ENCODE measurements around the gene MSI2.

MSI2 gene

DNA sequence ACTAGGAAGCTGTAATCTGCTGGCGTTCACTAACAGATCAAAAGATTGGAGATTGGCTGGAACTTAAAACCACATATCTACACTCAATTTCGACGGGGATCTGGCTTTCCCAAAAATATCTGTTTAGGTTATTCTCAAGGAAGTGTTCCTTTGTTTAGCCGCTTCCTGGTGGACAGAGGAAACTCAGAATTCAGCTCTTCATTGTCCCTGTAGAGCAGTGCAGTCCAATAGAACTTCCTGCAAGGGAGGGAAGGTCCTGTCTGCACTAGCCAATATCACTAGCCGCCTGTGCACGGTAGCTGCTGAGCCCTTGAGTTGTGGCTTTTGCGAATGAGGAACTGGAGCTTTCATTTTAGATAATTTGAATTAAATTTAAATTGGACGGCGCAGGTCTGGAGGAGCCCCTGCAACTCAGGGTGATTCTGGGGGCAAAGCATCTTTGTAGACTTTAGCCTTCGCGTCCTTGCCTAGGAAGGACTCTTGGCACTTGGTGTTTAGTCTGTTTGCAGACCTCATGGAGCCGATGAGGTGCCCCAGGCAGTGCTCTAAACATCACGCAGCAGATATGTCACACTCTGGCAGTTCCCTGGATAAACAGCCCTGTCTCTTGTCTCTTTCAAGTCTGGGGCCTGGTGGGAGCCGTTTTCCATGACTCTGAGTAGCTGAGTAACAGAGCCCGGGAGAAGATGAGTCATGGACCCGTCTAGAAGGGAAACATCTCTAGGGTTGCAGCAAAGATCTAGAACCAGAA, 366.5 kb downstream of the MSI2 start:
- in situ Hi-C loops (cut with MboI; ENCODE audit: low sequenced_read_pairs) = no loop called here

DNA sequence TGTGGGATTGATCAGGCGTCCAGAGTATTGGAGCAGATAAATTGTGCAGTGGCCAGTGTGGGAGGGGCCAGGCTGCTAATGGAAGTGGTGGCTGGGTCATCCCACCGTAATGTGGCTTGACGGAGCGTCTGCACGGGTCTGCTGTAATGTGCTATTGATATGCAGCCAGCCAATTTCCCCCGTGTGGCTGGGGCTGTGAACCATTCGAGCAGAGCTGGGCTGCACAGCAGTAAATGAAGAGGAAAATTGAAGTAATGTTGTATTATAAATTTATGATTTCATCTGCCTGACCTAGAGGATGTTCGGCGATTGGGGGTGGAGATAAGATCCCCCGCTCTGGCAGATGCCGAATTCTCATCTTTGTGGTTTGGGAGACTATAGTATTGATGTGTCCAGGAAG, 367.3 kb downstream of the MSI2 start:
- in situ Hi-C loops (cut with MboI; ENCODE audit: low sequenced_read_pairs) = no loop called here

DNA sequence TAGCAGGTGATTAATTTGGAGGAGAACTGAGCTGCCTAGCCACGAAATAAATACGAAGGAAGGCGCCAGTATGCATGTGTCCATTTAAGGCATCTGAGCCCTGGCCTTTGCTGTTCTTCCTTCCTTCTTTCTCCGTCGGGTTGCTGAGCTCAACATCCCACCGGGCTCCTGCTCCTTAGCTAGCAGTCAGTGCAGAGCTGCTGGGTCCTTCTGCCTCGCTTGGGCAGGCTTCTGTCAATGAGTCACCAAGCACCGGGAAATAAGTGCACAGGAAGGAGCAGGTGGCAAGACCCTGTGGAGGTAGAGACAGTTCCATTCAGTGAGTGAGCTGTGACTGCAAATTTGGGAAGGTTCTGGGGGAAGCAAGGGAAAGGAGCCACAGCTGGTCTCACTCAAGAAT, 368.1 kb downstream of the MSI2 start:
- in situ Hi-C loops (cut with MboI; ENCODE audit: low sequenced_read_pairs) = no loop called here

DNA sequence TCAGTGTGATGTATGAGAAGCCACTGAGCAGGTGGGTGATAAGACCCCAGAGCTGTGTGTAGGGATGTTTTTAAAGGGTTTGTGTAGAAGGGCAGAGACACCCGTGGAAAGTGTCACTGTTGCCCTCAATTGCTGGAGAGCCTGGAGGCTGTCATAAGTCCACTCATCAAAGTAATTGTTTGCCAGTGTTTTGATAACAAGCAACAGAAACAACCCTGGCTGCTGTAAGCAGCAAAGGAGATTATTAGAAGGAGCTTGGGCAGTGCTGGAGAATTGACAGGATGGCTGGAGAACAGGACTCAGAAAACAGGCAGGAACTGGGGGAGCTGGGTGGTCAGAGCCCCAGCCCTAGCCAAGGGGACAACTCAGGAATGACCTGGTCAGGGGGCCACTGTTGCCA, 369.2 kb downstream of the MSI2 start:
- in situ Hi-C loops (cut with MboI; ENCODE audit: low sequenced_read_pairs) = no loop called here

DNA sequence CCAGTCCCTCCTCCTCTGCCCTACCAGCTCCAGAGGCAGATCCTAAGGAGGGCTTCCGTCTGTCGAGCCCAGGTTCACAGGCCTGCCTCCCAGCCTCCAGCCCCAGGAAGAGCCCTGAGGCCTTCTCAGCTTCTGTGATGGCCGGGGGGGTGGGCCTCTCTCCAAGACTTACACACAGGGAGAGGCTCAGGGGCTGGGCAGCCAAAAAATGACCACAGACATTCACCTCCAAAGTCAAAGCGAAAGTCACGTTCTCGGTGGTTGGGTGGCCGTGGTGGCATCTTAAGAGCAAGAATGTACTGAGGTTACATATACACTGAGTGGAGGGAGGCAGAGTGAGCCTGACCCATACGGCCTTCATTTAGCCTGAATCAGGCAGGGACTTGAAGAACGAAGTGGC, 369.6 kb downstream of the MSI2 start:
- in situ Hi-C loops (cut with MboI; ENCODE audit: low sequenced_read_pairs) = no loop called here

DNA sequence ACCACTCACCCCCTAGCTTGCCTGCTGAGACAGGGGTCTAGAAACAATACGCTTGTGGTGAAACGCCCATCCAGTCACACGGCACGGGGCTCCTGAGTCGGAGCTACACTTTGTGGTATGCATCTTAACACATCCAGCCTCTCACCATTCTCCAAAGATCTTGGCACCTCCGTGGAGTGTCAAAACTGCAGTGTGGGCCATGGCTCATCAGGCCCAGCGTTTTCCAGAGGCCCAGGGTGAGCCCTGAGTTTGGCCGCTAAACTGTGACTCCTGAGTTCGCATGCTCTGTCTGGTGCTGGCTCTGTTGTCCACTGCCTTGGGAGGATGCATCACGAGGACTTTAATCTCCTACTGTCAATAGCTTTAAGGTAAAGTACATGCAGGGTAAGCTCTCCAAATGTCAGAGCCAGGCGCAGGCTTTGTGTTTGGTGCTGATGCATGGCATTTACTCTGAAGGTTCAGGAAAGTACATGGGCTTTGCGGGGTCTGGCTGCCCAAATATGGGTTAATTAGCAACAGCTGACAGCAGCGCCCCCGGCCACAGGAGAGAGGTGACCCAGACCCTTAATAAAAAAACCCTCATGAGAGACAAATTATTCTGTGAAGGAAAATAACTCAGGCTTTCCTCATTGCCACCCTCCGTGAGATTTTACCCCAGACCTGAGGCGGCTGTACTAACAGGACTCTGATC, 370.3 kb downstream of the MSI2 start:
- in situ Hi-C loops (cut with MboI; ENCODE audit: low sequenced_read_pairs) = no loop called here

DNA sequence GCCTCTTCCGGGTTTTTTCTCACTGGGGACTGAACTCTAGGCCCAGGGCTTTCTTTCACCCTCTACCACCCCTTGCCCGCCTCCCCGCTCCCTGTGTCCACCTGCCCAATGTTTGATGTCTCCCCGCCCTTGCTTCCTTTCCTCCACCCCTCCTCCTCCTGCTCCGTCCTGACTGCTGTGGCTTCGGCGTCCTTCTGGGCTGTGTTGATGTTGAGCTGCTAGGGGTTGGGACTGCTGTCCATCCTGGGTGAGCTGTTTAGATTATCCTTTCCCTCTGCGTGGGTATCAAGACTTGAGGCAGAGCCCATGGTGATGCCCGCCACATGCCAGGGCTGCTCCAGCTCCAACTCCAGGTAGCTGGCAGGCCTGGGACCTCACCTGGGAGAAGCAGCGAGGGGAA, 371.3 kb downstream of the MSI2 start:
- in situ Hi-C loops (cut with MboI; ENCODE audit: low sequenced_read_pairs) = no loop called here

DNA sequence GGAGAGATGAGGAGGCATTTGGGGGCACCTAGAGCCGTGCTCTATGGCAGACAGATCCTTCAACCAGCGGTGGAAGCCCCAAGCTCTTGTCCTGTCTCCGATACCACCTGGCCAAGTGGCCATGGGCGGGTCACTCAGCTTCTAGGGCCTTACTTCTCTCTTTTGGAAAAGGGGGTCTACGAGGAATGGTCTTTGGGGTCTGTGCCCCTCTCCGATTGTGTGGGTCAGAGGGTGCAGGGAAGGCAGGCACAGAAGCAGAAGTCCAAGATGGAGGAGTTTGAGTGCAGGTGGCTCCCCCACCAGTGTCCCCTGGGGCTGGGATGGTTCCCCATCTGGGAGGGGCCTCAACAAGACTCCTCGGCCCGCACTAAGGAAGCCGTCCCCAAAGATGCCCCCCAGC, 372.1 kb downstream of the MSI2 start:
- in situ Hi-C loops (cut with MboI; ENCODE audit: low sequenced_read_pairs) = no loop called here

DNA sequence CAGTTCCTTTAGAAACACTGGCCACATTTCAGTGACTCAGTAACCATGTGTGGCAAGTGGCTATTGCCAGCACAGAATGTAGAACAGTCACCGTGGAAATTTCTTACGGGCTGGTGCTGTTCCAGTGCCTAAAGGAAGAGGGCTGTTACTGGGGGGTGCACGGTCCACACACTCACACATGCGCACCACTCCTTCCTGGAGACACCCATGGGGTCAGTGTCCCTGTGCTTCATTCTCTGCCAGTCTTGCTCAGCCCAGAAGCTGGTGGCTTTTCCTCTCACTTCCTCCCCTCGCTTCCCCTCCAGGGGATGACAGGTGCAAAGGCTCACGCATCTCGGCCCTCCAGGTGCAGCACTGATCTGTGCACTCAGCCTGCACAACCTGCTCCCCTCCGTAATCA, 373.1 kb downstream of the MSI2 start:
- in situ Hi-C loops (cut with MboI; ENCODE audit: low sequenced_read_pairs) = no loop called here

DNA sequence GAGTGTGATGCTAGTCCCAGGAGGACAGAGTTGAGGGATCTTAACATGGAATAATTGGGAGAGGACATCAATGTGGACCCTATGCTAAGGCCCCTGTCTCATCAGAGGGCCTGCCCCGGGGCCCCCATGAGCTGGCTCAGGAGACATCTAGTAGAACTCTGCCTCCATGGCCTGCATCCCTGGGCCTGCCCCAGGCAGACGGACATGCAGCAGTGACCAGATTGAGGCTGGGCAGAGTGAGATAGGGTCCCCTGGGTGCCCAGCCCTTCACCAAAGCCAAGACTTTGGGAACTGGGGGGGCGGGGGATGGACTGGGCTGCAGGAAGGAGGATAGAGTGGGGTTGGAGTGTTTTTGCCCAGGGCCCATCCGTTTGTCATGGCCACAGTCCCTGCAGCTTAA, 373.6 kb downstream of the MSI2 start:
- in situ Hi-C loops (cut with MboI; ENCODE audit: low sequenced_read_pairs) = no loop called here

DNA sequence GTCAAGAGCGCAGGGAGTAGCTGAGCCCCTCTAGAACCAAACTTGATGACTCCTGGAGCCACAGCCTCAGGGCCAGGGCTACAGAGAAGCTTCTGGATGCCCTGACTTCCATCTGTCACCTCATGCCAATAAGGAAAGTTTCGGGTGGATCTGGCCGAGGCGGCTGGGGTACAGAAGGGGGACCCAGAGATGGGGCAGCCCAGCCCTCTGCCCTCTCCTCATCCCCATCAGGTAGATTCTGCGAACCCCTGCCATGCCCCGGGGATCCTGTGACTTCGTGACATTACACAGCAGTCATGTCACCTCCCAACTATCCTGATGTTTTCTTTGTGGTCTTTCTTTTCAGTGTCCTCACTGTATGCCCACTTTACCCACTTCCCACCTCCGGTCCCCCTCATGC, 374.4 kb downstream of the MSI2 start:
- in situ Hi-C loops (cut with MboI; ENCODE audit: low sequenced_read_pairs) = no loop called here

DNA sequence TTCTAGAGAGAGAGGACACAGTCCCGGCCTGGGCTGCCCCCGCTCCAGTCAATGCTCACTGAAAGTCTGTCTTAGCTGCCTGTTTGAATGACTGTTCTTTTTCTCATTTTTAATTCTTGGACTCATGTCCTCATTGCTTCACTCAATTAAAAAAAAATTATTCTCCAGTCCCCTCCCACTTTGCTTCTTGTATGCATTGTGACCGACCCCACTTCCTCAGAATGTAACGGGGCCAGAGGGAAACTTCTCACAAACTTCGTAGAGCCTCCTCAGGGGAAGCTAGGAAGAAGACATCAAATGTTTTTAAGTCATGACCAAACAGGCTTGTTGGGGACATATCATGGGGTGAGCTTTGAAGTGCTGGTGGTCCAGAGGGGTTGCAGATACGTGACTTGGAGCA, 375.5 kb downstream of the MSI2 start:
- in situ Hi-C loops (cut with MboI; ENCODE audit: low sequenced_read_pairs) = no loop called here

DNA sequence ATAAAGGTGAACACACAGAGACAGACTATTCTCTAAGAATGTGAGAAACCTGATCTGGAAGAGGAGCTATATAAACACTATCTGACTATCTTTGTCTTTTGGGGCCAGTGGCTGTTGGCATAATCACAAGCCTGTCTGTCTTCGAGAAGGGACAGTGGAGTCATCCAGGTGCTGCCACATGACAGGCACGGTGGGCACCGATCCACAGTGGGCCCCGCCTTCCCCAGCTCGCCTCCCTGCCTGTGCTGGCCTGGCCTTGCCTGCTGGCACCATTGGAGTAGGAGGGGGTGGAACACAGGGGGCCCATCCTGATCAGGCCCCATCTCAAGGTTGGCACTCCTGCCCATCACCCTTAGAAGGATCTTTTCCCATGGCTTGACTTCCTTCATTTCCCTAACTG, 376.0 kb downstream of the MSI2 start:
- in situ Hi-C loops (cut with MboI; ENCODE audit: low sequenced_read_pairs) = no loop called here

DNA sequence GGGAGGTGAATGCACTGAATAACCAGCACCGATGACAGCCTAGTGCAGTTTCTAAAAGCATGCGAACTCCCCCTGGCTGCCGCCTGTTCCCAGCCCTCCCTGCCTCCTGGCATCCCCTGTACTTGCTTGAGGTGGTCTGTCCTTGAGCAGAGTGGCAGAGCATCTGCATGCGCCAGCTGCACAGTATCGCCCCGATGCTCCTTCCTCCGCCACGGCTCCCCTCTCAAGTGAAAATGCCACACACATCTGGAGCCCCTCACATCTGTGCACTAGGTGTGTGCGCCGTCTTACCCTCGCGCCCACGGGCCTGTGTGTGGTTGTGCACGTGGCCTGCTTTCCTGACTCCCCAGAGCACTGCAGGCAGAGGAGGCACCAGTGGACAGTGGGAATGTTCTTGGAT, 376.9 kb downstream of the MSI2 start:
- in situ Hi-C loops (cut with MboI; ENCODE audit: low sequenced_read_pairs) = no loop called here

DNA sequence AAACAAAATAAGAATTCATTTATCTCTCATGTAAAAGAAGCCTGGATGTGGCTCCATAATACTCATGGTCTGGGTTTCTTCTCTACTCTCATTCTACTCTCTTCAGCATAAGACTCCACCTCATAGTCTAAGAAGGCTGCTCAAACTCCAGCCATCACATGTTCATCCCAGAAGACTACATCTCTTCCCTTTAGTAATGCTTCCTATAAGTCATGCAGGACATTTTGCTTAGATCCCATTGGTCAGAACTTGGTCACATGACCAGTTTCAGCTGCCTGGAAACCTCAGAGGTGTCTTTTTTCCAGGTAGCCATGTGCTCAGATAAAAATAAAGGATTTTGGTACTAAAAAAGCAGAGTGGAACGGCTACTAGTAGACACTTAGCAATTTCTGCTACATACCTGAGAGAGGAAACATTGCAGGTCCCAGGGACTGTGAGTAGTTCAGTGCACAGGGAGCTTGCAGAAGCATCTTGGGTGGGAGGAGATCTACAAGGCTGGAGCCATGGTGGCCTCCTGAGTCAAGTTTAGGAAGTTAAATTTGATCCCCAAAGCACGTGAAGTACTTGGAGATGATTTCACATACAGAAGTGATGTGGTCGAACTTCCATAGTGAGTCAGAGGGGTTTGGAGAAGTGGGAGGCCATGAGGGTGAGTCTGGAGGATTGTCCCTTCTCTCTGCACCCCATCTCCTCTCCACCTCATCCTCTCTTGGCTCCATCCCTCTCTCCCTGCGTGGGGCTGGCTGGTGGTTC, 378.6 kb downstream of the MSI2 start:
- in situ Hi-C loops (cut with MboI; ENCODE audit: low sequenced_read_pairs) = no loop called here

DNA sequence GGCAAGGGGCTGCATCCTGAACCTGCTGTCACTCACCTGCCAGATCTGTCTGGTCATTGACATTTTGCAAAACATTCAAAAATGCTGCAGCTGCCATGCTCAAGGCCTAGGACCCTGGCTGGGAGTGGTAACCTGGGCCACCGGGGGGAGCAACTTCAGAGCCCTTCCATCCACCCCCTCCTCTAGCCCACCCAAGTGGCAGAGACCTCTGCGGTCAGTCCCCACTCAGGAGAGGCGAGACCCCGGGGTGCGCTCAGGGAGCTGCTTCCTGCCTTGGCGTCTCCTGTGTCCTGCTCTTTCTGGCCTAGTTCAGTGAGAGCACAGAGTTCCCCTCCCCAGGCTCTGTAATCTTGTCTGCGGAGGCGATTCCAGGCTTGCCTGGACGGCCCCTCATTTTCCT, 380.0 kb downstream of the MSI2 start:
- in situ Hi-C loops (cut with MboI; ENCODE audit: low sequenced_read_pairs) = no loop called here

DNA sequence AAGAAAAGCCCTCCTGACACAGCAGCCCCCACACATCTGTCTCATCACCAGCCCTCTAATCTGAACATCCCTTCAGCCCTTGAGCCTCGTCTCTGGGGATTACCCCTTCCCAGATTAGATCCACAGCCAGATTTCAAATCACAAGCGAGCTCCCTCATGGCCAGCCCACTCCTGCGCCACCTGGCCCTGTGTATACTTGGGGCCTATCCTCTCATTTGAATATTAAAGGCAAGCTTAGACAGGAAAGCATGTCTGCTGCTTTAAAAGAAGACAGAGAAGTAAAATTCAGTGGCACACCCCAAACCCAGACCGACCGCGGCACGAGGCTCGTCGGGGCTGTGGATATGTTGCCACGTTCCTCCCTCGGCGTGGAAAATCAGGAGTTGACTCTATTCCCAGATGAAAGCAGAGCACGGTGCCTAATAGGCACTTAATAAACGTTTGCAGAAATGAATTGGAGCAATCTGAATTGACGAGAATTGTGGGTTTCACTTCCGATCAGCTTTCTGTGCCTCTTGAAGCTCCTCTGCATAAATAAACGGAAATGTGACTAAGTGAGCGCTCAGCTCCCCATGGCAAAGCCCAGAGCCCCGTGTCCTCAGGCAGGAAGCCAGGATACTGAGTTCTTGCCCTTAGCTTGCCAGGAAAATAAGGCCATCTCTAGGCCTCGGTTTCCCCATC, 380.8 kb downstream of the MSI2 start:
- in situ Hi-C loops (cut with MboI; ENCODE audit: low sequenced_read_pairs) = no loop called here

DNA sequence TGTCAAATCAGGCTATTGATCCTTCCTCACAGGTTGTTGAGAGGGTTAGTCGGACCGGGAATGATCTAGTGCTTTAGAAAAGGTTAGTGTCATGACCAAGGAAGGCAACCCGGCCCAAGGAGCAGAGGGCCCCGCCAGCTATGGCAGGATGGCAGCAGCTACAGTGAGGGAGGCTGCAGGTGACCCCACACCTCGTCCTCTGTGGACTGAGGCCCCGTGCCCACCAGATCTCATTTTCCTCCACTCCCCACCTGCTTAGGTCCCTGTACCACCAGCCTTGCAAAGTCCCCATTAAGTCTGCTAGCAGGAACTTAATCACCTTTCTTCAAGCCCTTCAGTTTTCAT, 381.3 kb downstream of the MSI2 start:
- in situ Hi-C loops (cut with MboI; ENCODE audit: low sequenced_read_pairs) = no loop called here

DNA sequence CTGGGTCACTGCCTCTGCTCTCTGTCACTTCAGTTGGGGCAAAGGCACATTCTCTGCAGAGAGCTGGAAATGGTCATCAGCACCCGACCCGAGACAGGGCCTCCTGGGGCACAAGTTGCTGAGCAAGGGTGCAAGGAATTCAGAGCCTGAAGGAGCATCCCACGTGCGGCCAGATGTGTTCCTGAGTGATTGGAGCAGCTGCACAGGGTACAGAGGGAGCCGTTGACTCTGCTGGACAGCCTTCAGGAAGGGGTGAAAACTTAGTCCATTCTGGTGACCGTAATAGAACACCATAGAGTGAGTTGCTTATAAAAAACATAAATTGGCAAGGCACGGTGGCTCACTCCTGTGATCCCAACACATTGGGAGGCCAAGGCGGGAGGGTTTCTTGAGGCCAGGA, 382.0 kb downstream of the MSI2 start:
- in situ Hi-C loops (cut with MboI; ENCODE audit: low sequenced_read_pairs) = no loop called here

DNA sequence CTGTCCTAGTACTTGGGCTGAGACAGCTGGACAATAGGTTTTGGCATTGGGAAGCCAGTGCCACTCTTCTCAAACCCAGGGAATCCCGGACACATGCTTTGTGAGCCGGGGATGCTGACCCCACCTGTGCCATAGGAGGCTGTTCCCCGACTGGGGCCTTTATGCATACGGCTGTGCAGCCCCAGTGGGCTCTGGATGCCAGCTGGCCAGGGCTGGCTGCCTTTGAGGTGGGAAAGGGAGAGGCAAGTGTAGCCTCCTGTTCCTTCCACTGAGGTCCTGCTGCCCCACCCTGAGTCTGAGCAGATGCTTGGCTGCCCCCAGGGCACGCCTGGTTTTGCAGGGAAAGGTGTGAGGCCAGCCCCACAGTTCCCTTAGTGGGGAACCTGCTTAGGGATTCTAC, 383.1 kb downstream of the MSI2 start:
- in situ Hi-C loops (cut with MboI; ENCODE audit: low sequenced_read_pairs) = no loop called here

DNA sequence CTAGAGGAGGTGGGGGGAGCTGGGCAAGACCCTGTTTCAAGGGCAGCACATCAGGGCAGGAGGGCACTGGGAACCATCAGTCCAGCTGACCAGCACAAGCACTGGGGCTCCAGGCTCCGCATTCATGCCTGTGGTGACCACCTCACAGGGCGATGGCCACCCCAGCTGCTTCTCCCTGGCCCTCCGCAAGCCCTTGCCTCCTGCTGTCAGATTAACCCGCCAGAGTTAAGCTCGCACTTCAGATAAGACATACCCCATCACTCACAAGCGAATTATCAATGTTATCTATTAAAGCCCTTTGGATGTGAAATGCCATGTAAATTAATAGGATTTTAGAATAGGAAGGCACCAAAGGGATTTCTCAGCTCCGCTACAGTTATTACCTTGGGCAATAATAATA, 383.8 kb downstream of the MSI2 start:
- in situ Hi-C loops (cut with MboI; ENCODE audit: low sequenced_read_pairs) = no loop called here

DNA sequence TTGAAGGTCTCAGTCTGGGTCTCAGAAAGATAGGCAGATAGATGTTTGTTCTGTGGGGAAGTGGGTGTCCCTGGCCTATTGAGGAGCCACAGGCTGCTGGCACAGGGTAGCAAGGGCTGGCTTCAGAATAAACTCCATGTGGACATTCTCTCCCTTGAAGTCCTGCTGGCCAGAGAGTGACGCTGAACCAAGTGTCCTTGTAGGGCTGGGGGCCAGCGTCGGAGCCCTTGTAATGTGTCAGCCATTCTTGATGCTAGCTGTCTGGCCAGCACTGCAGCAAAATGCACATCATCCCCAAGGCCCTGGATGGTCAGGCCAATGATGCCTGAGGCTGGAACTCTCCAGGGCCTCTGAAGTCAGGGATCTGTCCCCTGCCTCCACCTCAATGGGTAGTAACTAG, 385.4 kb downstream of the MSI2 start:
- in situ Hi-C loops (cut with MboI; ENCODE audit: low sequenced_read_pairs) = no loop called here
